CD4-positive, alpha-beta T cell treated with Interleukin-17A for 4 hours (primary cell): ENCODE results near the gene FOXJ3.

Source experiments
- DNase-seq: peaks from one replicate; pipeline ENCODE4 v3.0.0-alpha.2; 2020; ENCODE audit warnings: mixed read lengths

Gene FOXJ3

DNA sequence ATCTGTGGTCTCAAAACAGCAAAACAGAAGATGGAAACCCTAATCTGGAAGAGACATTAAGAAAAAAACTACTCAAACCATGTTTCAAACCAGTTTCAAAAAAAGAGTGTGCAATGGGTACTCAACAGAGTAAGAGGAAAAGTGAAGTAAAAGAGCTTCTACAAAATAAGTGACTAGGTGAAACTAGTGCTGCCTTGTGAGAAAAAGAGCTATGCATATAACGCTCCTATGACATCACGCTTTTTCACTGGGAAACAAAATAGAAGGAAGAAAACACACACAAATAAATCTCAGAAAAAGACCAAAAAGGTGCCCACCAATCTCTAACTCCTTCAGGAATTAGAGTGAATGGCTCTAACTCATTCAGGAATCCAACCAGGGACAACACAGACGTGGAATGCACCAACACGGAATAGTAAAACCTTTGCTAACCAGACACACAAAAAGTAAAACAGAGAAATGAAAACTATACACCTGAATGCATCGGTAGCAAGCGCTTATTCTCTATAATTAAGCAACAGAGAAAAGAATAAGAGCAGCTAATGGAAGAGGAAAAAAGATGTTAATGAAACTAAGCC, 1.3 kb downstream of the FOXJ3 start:
- DNase-seq = no peak

DNA sequence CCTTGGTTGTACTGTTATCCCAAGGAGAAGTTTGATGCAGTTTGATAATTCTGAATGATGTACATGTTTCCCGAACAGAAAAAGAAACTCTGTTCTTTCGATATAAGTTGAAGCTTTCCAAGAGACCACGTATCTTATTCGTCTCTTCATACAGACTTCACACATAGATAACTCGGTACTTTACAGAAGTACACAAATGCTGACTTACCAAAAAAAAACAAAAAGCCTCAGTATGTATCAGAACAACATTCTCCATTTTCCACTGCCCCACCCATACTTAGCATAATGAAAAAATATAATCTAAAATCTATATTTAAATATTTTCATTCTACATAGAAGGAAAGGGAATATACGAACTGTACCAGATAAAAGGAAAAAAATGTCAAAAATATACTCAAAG, 2.2 kb downstream of the FOXJ3 start:
- DNase-seq = no peak

DNA sequence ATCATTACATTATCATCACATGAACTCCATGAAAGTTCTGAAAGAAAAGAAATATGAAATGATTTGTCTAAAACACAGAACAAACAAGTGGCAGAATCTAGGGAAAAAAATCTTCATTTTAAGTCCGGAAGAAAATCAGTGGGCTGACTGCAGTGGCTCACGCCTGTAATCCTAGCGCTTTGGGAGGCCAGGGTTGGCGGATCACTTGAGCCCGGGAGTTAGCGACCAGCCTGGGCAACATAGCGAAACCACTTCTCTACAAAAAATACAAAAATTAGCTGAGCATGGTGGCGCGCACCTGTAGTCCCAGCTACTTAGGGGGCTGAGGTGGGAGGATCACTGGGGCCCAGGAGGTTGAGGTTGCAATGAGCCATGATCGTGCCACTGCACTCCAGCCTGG, 4.8 kb downstream of the FOXJ3 start:
- no peak for DNase-seq

DNA sequence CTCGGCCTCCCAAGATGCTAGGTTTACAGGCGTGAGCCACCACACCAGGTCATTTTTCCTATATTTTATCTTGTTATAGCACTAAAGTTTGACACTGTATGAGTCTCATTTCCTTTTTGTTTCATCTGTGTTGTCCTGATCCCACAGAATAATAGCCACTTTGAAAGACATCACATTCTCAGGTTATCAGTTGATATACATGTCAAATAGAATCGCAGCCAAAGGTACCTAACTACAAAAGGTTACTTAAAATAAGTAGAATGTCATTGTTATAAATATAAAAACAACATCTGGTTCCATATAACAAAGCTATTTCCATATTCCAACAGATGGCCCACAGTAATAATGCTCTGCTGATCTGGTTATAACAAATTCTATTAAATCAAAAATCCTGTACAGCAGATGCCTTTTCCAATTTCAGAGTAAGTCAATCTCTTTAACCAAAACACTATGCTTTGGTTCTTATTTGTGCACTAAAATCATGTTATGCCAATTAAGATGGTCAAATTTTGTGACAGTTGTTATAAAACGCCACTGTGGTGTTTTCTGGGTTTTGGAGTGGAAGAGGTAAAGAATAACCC, 6.0 kb downstream of the FOXJ3 start:
- DNase-seq = no peak

DNA sequence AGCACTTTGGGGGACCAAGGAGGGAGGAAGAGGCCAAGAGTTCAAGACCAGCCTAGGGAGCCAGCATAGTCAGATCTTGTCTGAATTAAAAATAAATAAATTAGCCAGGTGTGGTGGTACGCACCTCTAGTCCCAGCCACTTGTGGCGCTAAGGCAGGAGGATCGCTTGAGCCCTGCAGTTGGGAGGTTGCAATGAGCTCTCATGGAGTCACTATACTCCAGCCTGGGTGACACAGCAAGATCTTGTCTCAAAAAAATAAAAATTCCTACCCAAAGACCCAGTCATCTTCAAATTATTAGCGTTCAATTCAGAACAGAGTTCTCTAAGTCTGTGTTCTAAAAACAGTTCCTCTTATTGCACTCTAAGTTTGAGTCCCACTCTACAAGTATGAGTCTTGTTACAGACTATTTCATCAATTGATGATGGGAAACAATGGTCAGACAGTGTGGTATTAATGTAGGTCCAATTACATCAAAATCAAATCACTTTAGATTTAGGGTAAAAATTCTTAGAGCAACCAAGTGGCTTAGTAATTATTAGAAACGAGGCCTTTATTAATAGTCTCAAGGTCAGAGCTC, 6.9 kb downstream of the FOXJ3 start:
- no peak for DNase-seq

DNA sequence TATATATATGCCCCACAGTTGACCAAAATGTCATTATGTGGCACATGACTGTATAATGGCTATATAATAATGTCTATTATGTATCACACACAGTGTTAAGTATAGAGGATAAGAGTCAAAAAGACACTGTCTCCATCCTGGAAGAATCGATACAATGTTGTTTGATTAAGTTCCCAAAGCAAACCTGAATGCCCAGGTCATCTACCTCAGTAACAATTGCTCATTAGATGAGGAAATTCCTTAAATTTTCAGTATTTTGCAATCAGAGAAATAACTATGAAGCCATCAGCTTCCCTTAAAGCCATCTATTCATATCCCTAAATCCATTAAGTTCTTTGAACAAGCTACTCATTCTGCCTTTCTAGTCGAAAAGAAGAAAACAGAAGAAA, 10.0 kb downstream of the FOXJ3 start:
- no peak for DNase-seq

DNA sequence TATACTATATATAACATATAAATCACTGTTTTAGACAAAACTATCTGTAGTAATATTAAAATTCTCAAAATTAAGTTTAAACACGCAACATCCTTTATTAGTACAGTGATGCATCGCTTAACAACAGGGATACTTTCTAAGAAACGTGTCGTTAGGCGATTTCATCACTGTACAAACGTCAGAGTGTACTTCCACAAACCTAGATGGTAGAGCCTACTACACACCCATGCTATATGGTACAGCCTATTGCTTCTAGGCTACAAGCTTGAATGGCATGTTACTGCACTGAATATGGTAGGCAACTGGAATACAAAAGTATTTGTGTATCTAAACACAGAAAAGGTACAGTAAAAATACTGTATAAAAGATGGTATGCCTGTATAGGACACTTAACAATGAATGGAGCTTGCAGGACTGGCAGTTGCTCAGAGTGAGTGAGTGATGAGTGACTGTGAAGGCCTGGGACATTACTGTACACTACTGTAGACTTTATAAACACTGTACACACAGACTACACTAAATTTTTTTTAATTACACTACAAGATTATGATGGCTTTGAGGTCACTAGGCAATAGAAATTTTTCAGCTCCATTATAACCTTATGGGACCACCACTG, 10.5 kb downstream of the FOXJ3 start:
- DNase-seq = no peak

DNA sequence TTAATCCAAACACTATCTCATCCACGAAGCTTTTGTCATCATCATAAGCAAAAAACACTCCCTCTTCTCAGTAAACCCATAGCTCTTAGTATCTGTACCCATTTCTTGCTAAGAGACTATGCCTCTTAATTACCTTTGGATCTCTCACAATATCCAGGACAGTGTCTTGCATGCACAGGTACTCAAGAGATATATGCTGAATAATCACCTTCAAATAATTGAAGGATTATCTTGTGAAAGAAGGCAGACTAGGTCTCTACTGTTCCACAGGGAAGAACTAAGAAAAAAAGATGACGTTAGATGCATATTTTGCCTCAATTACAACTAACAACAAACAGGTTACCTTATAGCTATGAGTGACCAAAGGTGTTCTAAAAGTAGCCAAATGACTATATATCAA, 11.5 kb downstream of the FOXJ3 start:
- DNase-seq = no peak

DNA sequence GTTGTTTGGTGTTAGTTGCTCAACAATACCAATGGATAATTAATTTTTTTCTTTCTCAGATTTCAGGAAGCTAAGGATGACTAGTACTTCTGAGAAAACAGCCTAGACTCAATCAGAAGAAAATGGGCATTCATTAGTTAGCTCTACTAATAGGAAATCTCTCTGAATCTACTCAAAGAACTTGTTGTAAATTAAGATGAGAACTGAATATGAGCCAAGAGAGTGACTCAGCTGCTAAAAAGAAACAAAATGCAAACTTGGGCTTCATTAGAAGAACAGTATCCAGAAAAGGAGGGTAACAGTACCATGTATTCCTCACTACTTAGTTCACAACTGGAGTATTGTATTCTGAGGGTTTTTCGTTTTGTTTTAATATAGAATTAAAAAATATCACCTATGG, 12.5 kb downstream of the FOXJ3 start:
- no peak for DNase-seq

DNA sequence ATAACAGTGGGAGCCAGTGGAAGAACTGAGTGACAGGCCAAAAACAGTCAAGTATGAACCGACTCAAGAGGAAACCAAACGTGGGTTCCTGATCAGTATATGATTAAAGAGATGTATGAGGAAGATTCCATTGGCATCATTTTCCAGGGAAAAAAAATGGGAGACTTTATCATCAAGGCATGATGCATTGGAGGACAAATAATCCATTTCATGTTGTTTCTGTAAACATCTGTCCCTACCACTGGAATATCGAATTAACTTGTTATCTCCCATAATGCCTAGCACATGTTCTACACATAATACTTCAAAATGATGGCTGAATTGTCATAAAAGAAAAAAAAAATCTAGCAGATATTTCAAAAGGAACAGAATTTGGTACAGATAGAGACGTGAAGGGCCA, 13.3 kb downstream of the FOXJ3 start:
- DNase-seq = no peak

DNA sequence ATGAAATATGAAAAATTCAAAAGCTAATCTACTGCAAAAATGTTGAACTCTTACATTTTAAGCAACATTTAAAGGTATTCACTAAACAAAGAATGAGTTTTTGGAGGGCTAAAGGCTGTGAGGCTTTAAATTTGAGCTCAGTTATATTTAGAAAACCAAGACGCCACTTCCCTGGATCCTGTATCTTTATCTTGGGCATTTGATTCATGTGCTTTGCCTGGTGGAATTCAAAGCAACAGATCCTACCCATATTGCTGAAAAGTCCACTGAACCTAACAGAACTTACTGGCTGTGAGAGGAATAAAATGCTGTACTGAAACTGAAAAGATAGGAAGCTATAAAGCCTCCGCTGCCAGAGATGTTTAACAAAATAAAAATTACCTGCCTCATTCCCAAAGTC, 14.3 kb downstream of the FOXJ3 start:
- no peak for DNase-seq

DNA sequence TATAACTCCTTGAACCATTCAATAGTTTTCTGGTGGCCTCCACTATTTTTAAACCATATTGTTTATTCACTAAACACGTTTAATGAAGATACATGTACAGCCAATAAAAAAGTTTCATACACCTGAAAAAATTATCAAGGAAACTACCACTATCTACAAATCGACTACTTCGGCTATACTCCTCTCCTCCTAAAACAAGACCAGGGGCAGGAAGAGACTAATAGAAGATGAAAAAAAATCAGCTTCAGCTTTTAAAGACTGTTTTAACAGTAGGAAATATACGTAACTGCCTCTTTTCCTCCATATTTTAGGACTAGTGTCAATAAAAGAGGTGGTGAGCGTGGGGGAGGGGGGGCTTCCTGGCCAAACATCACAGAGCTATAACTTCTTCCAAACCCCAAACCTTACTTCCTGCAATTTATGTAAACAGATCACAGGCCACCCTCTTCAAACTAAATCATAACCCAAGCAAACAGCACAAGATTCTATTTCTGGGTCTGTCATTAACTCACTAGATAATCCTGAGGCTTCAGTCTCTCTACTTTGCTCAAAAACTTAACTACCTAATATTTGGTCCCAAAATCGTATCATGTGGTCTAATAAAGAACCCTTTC, 15.1 kb downstream of the FOXJ3 start:
- peak; percentile 75 for DNase-seq

DNA sequence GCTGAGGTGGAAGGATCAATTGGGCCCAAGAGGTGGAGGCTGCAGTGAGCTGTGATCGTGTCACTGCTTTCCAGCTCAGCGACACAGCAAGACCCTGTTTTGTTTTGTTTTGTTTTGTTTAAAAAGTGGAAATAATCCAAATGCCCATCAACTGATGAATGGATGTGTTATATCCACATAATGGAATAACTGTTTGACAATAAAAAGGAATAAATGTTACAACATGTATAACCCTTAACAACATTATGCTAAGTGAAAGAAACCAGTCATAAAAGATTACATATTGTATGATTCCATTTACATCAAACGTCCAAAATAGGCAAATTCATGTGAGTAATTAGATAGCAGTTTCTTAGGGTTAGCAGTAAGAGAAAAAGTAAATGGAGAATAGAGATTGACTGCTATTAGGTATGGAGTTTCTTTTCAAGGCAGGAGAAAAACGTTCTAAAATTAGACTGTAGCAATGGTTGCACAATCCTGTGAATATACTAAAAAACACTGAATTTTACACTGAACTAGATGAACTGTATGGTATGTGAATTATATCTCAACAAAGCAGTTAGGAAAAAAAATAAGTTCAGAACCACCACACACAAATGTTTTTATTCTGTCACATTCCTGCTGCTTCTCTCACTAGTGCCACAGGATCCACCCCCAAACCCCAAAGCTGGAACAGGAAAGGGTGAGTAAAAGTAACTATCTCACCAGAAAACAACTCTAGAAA, 15.7 kb downstream of the FOXJ3 start:
- DNase-seq = peak; percentile 47

DNA sequence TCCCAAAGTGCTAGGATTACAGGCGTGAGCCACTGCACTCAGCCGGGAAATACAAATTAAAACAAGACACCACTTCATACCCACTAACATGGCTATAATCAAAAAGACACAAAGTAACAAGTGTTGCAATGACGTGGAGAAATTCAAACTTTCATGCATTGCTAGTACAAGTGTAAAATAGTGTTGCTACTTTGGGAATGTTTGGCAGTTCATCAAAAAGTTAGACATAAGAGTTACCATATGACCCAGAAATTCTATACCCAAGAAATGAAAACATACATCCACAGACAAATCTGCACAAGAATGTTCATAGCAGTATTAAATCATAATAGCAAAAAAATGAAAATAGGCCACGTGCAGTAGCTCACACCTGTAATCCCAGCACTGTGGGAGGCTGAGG, 16.4 kb downstream of the FOXJ3 start:
- no peak for DNase-seq

DNA sequence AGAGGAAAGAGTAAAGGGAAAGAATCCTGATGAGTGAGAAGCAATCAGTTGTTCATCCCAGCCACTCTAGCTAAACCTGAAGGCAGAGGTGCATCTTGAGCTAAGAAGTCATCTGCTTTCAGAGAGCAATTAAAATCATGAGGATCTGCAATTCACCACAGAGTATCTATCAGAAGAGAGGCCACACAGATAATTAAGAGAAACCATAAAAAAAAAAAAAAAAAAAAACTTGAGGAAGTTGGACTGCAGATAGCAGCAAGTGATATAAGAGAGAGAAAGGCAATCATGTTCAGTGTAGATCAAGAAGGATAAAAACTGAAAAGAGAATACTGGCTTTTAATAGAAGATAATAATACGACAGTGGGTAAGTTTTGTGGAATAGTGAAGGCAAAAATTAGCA, 17.7 kb downstream of the FOXJ3 start:
- DNase-seq = no peak

DNA sequence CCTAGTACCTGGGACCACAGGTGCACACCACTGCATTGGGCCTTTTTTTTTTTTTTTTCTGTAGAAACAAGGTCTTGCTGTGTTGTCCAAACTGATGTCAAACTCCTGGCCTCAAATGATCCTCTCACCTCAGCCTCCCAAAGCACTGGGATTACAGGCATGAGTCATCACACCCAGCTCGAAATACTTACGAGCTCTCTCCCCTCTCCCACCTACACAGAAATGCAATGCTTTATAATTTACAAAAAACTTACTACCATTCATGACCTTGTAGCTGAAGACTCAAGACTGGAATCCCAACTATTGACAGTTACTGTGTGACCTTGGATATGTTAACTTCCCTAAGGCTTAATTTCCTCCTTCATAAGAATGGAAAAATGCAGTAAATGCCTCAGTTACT, 18.7 kb downstream of the FOXJ3 start:
- no peak for DNase-seq

DNA sequence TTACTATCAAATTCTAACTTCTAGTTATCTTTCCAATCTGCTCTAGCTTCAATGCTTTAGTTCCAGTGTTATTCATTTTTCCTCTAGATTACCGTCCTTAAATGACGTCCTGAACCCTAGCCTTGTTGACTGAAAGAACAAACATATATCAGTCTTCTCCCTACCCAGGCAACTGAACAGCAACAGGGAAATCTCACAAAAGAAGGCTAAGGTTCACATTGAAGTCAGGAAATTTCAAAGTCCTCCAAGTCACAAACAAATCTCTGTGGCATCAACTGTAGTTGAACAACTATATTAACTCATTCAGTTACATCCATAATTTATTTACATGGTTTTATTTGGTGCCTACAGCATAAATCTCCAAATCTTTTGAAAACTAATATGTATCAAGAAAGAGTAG, 19.5 kb downstream of the FOXJ3 start:
- DNase-seq = no peak

DNA sequence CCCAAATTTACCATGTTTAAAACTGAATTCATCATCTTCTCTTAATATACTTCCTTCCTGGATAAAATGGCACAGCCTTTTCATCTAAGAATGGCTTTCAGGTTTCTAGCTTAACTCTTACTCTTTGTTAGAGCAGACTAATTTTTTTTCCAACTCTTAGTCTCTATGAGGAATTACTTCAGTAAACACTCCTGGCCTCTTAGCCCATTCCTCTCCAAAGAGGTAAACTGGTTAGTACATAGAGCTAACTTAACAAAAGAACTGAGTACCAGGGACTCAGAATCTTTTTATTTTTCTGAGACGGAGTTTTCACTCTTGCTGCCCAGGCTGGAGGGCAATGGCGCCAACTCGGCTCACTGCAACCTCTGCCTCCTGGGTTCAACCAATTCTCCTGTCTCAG, 21.1 kb downstream of the FOXJ3 start:
- no peak for DNase-seq

DNA sequence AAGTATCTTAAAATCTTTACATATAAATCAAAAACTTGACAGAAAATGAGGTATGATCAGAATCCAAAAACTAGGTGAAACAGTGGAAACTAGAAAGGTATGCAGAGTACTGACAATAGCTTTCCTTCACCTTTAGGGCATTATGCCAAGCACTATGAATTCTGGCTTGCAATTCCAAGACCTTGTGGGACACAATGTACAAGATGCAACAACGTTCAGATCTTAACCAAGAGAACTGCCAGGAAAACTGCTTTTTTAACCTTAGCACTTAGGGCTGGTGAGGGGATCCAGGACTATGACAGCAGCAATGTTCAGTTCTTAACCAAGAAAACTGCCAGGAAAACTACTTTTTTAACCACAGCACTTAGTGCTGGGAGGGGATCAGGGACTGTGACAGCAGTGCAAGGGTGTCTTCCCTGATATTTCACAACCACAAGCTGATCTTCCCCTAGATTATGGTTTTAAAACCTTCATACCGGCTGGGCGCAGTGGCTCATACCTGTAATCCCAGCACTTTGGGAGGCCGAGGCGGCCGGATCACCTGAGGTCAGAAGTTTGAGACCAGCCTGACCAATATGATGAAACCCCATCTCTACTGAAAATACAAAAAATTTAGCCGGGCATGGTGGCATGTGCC, 22.3 kb downstream of the FOXJ3 start:
- DNase-seq = no peak

DNA sequence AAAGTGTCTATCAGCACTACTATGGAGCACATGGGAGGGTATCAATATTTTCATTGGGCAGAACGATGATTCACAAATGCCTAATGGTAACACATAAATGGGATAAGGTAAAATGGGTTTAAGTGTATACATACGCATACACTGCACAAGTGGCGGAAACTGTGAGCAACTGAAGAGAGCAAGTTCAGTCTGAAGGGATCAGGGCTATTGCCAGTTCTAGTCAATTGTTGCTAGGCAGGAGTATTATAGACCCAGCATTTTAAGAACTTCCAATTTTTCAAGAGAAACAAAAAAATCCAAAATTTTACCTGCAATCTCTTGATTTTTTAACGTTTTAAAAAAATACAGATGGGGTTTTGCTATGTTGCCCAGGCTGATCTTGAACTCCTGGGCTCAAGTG, 23.1 kb downstream of the FOXJ3 start:
- DNase-seq = no peak

DNA sequence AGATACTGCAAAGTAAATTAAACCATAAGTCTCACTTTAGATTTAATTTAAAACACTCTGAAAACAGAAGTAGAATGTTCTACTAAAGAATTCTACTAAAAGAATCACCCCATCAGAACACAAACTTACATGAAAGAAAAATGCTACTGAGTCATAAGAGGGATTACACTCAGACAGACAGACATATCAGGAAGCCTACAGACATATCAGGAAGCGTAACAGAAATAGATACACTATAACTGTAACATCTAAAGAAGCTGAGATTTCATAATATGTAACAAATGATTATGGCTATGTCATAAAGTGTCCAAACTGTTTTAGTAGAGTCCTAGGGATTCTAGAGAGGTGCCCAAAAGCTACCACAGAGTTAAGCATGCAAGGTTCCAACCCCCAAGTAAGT, 23.9 kb downstream of the FOXJ3 start:
- DNase-seq = no peak

DNA sequence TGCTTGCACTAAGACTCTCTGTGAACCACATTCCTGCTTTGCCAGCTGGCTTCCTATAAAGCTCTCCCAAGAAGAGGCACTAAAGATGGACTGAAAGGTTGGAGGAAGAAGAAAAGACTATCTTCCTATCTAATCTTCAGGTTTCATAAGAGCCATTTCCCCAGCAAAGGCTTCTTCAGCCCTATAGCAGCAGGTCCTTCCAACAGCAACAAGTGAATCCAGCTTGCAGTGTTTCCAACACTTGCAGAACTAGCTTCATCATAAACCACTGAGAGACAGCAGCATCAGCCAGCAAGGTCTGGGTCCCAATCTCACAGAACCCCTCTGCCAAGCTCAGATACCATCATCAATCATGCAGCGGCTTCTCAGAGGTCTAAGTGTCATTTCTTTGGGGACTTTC, 28.1 kb downstream of the FOXJ3 start:
- DNase-seq = no peak

DNA sequence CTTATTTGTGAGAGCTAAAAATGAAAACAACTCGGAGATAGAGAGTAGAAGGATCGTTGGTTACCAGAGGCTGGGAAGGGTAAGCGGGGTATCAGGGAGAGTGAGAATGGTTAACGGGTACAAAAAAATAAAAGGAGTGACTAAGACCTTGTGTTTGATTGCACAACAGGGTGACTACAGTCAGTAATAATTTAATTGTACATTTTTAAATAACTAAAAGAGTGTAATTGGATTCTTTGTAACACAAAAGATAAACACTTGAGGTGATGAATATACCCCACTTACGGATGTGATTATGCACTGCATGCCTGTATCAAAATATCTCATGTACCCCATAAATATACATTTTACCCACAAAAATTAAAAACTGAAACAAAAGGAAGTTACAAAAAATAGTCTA, 29.4 kb downstream of the FOXJ3 start:
- no peak for DNase-seq
